ENCODE measurements around the gene HOXA13.

HOXA13 gene

DNA sequence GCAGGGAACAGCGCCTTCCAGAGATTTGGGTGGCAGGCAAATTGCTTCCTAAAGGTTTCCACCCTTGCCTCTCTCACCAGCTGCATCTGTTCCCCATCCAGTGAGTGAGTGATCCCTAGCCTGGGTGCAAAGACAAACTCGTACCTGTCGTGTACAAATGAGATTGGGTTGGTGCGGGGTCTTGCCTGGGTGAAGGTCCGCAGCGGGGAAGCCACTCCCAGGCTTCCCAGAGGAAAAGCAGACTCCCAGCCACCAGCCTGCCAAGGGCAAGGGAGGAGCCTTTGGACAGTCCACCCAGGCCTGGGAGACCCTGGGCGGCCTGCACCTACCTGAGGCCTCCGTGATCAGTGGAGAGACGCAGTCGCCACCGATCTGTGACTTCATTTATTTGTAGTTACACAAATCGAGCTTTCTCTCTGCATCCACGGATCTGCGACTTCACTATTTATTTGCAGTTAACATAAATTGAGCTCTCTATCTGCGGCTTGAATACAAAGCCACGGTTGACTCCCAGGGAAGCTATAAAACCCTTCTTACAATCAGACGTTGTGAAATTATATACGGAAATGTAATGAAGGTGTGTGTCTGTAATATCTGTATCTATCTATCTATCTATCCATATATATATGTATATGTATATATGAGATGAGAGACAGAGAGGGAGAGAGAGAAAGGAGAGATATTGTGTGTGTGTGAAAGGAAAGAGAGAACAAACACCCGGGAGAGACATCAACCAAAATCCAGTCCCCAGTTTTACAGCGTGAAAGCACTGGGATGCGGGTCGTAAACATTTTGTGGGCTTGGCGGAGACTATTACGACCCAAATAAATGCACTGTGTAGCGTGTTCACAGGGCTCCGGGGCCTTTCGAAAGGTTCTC is 40.4 kb downstream of the HOXA13 start:
- no peak for DNase-seq (ENCODE audit: low read depth in 2 of 2)

DNA sequence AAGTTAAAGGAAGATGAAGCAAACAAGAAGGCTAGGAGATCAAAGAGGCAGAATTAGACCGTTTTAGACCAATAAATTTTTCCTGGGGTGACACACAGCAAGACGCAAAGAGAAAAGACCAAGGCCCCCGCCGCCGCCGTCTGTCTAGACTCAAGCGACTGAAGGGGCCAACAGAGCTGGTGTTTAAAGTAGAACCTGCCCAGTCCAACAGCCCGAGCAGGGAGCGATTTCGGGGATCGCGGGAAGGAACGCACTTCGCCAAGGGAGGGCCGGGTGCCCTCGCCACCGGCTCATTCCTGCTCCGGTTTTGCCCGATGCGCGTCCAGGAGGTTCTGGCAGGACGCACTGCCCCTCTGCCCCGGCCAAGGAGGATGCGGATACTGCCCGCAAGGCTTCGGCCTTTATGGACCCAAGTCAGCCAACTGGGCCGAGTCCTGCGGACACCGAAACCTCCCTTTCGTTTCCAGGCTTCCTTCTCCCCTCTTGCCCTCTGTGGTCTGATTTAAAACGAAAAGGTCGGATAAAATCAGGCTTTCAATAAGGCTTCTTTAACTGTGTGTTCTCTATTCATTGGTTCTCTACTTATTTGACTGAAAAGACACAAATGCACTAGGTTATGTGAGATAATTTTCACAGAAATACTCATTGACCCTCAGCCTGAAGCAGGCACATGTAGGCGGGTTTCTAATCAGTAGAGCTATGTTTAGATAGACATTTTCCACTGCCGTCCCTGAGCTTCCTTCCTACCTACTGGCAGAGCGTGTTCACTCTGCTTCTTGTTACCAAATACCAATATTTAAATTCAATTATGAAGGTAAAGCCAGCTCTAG is 41.2 kb downstream of the HOXA13 start:
- DNase-seq (ENCODE audit: low read depth in 2 of 2): no peak

- no peak for DNase-seq (ENCODE audit: low read depth in 2 of 2)
Observed at GRCh38 chr7:27157702-27158431, 42.0 kb downstream of the HOXA13 start.

DNA sequence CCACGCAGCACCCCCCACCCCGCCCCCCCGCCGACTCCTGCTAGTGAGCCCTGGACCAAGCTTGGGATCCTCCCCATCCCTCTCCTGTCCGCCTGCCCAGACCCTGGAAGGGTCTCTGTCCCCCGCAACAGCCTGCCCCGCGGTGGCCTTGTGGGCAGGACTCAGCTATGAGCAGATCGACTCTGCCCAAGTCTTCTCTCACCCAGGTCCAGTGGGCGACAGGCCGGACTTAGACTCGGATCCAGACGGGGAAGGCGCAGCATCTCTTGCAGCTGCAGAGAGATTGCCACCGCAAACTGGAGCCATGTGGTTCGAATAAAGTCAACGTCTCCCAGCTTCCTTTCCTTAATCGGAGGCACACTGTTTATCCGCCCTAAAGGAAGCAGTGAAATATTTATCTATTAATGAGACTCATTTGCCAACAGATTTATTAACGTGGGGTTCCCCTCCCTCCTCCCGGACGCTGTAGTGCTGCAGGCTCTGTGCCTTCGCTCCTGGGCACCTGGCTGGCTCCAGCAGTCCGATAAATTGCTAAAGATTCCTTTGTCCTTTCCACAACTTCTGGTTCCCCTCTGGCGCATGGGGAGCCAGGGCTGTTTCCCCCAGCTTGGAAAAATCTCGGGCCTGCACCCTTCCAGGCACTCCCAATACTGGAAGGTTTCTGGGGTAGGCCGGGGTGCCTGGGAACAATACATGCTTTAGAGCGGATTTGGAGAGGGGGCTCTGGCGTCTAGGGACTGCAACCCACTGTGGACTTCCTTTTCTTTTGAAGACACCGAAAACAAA is 42.8 kb downstream of the HOXA13 start:
- no peak for DNase-seq (ENCODE audit: low read depth in 2 of 2)

GRCh38 chr7:27156508-27156898 is 43.4 kb downstream of the HOXA13 start, which contains the start of gene HOXA7:
Gene HOXA7, minus strand, starts transcription at chr7:27156675. Its CDS starts 130 bp downstream, at chr7:27156545.
- no peak for DNase-seq (ENCODE audit: low read depth in 2 of 2)

DNA sequence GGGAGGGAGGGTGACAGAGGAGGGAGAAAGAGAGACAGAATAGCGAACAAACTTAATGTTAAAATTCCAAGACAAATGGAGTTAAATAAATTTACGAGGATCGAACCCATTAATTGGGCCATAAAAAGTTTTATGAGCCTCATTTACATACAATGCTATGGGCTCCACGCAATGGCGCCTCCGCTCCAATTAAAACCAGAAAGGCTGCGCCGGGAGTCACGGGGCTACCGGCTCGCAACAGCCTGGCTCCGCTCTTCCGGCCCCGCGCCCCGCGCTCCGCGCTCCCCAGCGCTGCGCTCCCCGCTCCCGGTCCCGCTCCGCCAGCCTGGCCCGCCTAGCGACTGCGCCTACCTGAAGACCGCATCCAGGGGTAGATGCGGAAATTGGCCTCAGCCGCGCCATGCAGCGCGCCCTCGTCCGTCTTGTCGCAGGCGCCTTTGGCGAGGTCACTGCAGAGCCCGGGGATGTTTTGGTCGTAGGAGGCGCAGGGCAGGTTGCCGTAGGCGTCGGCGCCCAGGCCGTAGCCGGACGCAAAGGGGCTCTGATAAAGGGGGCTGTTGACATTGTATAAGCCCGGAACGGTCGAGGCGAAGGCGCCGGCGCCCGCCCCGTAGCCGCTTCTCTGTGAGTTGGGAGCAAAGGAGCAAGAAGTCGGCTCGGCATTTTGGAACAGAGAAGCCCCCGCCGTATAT is 43.9 kb downstream of the HOXA13 start:
- no peak for DNase-seq (ENCODE audit: low read depth in 2 of 2)

- DNase-seq (ENCODE audit: low read depth in 2 of 2): no peak
Observed at GRCh38 chr7:27154901-27155815, 44.7 kb downstream of the HOXA13 start.

- no peak for DNase-seq (ENCODE audit: low read depth in 2 of 2)
Observed at GRCh38 chr7:27154369-27154768, 45.5 kb downstream of the HOXA13 start.

DNA sequence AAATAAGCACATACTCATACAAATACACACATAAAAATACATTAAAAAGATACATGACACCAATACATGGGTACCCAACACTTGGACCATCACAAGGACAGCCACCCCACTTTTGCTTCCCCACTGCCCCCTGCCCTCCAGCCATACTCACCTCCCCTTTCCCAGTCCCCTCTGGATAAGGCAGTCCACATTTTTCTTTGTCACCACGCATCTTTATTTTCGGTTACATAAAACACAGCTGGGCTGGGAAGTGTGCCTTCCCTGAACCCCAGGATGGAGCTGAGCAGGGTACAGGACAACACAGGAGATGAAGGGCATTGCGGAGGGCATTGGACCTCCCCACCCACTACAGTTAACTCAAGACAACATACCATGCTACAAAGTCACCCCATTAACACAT is 46.4 kb downstream of the HOXA13 start:
- no peak for DNase-seq (ENCODE audit: low read depth in 2 of 2)

- no peak for DNase-seq (ENCODE audit: low read depth in 2 of 2)
Observed at GRCh38 chr7:27152816-27153442, 47.0 kb downstream of the HOXA13 start.

DNA sequence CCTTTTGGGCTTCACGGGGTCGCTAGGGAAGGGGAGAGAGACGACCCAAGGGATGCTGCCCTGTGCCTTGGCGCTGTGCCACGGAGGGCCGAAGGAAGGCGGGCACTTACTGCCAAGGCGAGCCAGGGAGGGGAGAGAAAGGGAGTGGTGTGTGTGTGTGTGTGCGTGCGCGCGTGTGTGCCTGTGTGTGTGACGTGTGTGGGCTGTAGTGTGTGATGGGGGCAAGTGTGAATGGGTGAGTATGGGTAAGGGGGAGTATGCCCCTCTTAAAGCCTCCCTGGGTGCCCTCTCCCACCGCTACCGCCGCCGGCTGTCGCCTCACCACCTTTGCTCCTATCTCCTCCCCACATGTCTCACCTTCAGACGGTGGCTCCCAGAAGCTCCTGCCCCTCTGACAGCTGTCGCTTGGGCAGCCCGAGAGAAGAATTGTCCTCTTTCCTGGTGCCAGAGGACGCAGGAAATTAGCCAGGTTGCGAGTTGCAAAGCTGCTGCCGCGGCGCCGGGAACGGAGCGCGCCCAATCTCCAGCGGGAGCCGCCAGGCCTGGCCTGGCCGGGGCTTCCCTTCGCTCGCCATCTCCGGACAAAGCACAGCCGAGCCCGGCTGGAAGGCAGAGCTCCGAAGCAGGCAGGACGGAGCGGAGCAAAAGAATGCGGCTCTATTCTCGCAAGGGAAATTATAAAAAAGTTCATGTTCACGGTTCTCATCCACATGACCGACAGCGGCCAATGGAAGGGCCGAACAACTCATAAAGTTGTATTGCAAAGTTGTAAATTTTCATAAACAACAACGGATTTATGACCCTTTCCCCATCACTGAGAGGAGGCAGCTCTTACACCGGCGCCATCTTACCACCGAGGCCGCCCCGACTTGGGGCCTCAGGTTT is 47.7 kb downstream of the HOXA13 start, which contains the start of gene HOXA3:
Gene HOXA3 (minus strand): TSS at position 653 of the 885 bp plus-strand sequence. CDS start 41,943 bp downstream, outside the sequence.
- no peak for DNase-seq (ENCODE audit: low read depth in 2 of 2)

GRCh38 chr7:27151341-27151930 is 48.5 kb downstream of the HOXA13 start:
- no peak for DNase-seq (ENCODE audit: low read depth in 2 of 2)

DNA sequence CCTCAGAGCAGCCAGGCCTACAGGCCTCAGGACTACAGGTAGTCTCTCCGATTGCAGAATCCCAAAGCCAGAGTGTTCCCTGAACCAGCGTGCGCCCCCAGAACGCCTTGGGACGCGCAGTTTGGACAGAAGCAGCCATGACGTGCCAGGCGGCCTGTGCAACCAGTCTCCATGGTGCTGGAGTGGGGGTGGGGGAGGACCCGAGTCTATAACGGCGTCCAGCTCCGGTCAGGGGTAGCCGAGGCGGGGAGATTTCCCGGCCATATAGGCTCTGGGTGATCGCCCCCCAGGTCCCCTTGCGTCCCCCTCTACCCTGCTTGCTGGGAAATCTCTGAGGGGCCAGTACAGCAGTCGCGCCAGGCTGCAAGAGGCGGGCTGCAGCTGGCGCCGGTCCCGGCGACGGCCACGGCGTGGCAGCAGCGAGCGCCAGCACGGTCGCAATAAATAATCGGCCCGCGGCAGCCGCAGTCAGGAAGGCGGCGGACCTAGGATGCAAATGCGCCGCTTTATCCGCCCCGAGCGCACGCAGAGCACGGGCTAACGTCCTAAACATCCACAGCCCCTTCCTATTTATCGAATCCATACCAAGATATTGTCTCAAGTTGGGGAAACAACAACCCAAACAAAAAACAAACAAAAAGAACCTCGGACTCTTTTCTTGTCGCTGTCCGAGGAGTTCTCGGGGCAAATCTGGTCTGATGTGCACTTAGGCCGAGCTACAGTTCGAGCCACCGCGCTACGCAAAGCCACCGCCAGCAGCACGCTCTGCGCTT is 49.1 kb downstream of the HOXA13 start:
- DNase-seq (ENCODE audit: low read depth in 2 of 2): peak in 1 of 2 donors; percentile 51

- DNase-seq (ENCODE audit: low read depth in 2 of 2): no peak
Observed at GRCh38 chr7:27149842-27150567, 49.9 kb downstream of the HOXA13 start.

GRCh38 chr7:27148756-27149641 is 50.9 kb downstream of the HOXA13 start:
- no peak for DNase-seq (ENCODE audit: low read depth in 2 of 2)
